Karpas-422 (cell line): Measurements from ENCODE around the gene COPS3. TPM values are rescaled to one million over a fixed set of nuclear protein-coding genes. Genes with fewer than 3 reads are reported as not detected.

ENCODE experiments used
- DNase-seq: peaks from one replicate; pipeline ENCODE4 v3.0.0-alpha.2; 2015
- H2AFZ ChIP-seq: fragments of 200-600 bp; sonication (generic); 2 replicates; pipeline ENCODE4 v1.6.1; 2014; ENCODE audit warnings: antibody characterized with exemption, low read length, mixed read lengths
- H3K27ac ChIP-seq: fragments of 200-600 bp; sonication (generic); 2 replicates; pipeline ENCODE4 v1.5.1; 2014; ENCODE audit warnings: mild to moderate bottlenecking, low read length, moderate library complexity
- H3K27me3 ChIP-seq: fragments of 200-600 bp; sonication (generic); 2 replicates; pipeline ENCODE4 v1.6.1; 2014; ENCODE audit warnings: low read length, mixed read lengths
- H3K36me3 ChIP-seq: fragments of 200-600 bp; sonication (generic); 2 replicates; pipeline ENCODE4 v1.6.1; 2014; ENCODE audit warnings: low read length, mixed read lengths; ENCODE audit not compliant: insufficient read depth
- H3K4me1 ChIP-seq: fragments of 200-600 bp; sonication (generic); 2 replicates; pipeline ENCODE4 v1.6.1; 2014; ENCODE audit warnings: mild to moderate bottlenecking, low read length, mixed read lengths
- H3K4me2 ChIP-seq: fragments of 200-600 bp; sonication (generic); 2 replicates; pipeline ENCODE4 v1.6.1; 2014; ENCODE audit warnings: low read length, low read depth, mild to moderate bottlenecking; ENCODE audit not compliant: poor library complexity, severe bottlenecking
- H3K4me3 ChIP-seq: fragments of 200-600 bp; sonication (generic); 2 replicates; pipeline ENCODE4 v1.5.1; 2014; ENCODE audit warnings: mild to moderate bottlenecking, antibody characterized with exemption, low read length, mixed read lengths
- H3K79me2 ChIP-seq: fragments of 200-600 bp; sonication (generic); 2 replicates; pipeline ENCODE4 v1.6.1; 2014; ENCODE audit warnings: mild to moderate bottlenecking, low read length, mixed read lengths
- H3K9ac ChIP-seq: fragments of 200-600 bp; sonication (generic); 2 replicates; pipeline ENCODE4 v1.6.0; 2014; ENCODE audit warnings: low read length
- H3K9me2 ChIP-seq: fragments of 200-600 bp; sonication (generic), shearing (Covaris generic); replicated peaks from 2 replicates; pipeline ENCODE4 v1.6.0; 2014; ENCODE audit warnings: mild to moderate bottlenecking, low read length, moderate library complexity; ENCODE audit not compliant: insufficient read depth
- H3K9me3 ChIP-seq: fragments of 300-700, 200-600 bp; sonication (generic); 2 replicates; pipeline ENCODE4 v1.6.1; 2014; ENCODE audit warnings: low read length, mixed read lengths
- H4K20me1 ChIP-seq: fragments of 200-600 bp; sonication (generic); 2 replicates; pipeline ENCODE4 v1.6.1; 2014; ENCODE audit warnings: mild to moderate bottlenecking, antibody characterized with exemption, low read length, low read depth; ENCODE audit not compliant: insufficient read depth
- total RNA-seq: library from RNA; depleted of rRNA; stranded (reverse); fragments of >200 nt; shearing (Covaris generic); gene quantifications from 2 replicates; pipeline ENCODE4 v1.2.3, GENCODE V29; 2014; ENCODE audit warnings: low replicate concordance

Gene COPS3
- total RNA-seq, 1 experiment from 2014 or later: 110 TPM

GRCh38 chr17:17226451-17227265 lies 54.4 kb downstream of the COPS3 start:
- Histone ChIP-seq H3K4me2 (no peak overlapping the region), H3K4me3 (no peak overlapping the region), H3K4me1 (no peaks in the 10 kb centered on the region), H3K9me3 (no peaks in the 10 kb centered on the region), H3K9ac (no peak overlapping the region), H3K27ac (no peak overlapping the region), H4K20me1 (no peaks in the 10 kb centered on the region), H3K27me3 (no peaks in the 10 kb centered on the region), H3K9me2 (no peaks in the 10 kb centered on the region), H2AFZ (no peak overlapping the region), H3K79me2 (no peaks in the 10 kb centered on the region), H3K36me3 (0 out of 2 replicates have a peak, but pooled peaks cover 3% of the 10 kb centered on the region)
- DNase-seq: no peak

GRCh38 chr17:17225901-17226300 lies 55.1 kb downstream of the COPS3 start:
- no peaks in the 10 kb centered on the region for H4K20me1 ChIP-seq
- no peaks in the 10 kb centered on the region for H3K4me1 ChIP-seq
- no peak for DNase-seq
- H3K9me2 ChIP-seq: no peaks in the 10 kb centered on the region
- no peak overlapping the region for H3K4me2 ChIP-seq
- H3K27ac ChIP-seq: no peak overlapping the region
- H3K9me3 ChIP-seq: no peaks in the 10 kb centered on the region
- H3K9ac ChIP-seq: no peak overlapping the region
- no peaks in the 10 kb centered on the region for H3K79me2 ChIP-seq
- no peak overlapping the region for H2AFZ ChIP-seq
- H3K36me3 ChIP-seq: 0 out of 2 replicates have a peak, but pooled peaks cover 3% of the 10 kb centered on the region
- no peaks in the 10 kb centered on the region for H3K27me3 ChIP-seq
- no peak overlapping the region for H3K4me3 ChIP-seq

GRCh38 chr17:17224137-17224536 lies 56.9 kb downstream of the COPS3 start:
- H4K20me1 ChIP-seq: no peaks in the 10 kb centered on the region
- H3K9me2 ChIP-seq: no peaks in the 10 kb centered on the region
- H3K4me1 ChIP-seq: no peaks in the 10 kb centered on the region
- H3K79me2 ChIP-seq: no peaks in the 10 kb centered on the region
- H3K4me3 ChIP-seq: no peak overlapping the region
- no peak overlapping the region for H3K4me2 ChIP-seq
- H3K36me3 ChIP-seq: no peaks in the 10 kb centered on the region
- no peak for DNase-seq
- no peaks in the 10 kb centered on the region for H3K9me3 ChIP-seq
- no peaks in the 10 kb centered on the region for H3K27me3 ChIP-seq
- H3K27ac ChIP-seq: no peak overlapping the region
- no peak overlapping the region for H2AFZ ChIP-seq
- no peak overlapping the region for H3K9ac ChIP-seq

GRCh38 chr17:17223736-17224135 lies 57.3 kb downstream of the COPS3 start:
- no peak overlapping the region for H3K9ac ChIP-seq
- H4K20me1 ChIP-seq: no peaks in the 10 kb centered on the region
- no peak for DNase-seq
- H3K79me2 ChIP-seq: no peaks in the 10 kb centered on the region
- no peaks in the 10 kb centered on the region for H3K9me2 ChIP-seq
- H3K4me3 ChIP-seq: no peak overlapping the region
- H3K9me3 ChIP-seq: no peaks in the 10 kb centered on the region
- no peak overlapping the region for H3K4me2 ChIP-seq
- no peaks in the 10 kb centered on the region for H3K36me3 ChIP-seq
- no peak overlapping the region for H2AFZ ChIP-seq
- H3K4me1 ChIP-seq: no peaks in the 10 kb centered on the region
- H3K27me3 ChIP-seq: no peaks in the 10 kb centered on the region
- H3K27ac ChIP-seq: no peak overlapping the region

GRCh38 chr17:17221329-17221728 lies 59.7 kb downstream of the COPS3 start:
- no peak overlapping the region for H2AFZ ChIP-seq
- no peaks in the 10 kb centered on the region for H4K20me1 ChIP-seq
- no peaks in the 10 kb centered on the region for H3K27me3 ChIP-seq
- H3K36me3 ChIP-seq: no peaks in the 10 kb centered on the region
- DNase-seq: no peak
- no peaks in the 10 kb centered on the region for H3K4me1 ChIP-seq
- no peak overlapping the region for H3K27ac ChIP-seq
- H3K4me3 ChIP-seq: no peak overlapping the region
- H3K4me2 ChIP-seq: no peak overlapping the region
- H3K79me2 ChIP-seq: no peaks in the 10 kb centered on the region
- no peaks in the 10 kb centered on the region for H3K9me2 ChIP-seq
- no peaks in the 10 kb centered on the region for H3K9me3 ChIP-seq
- H3K9ac ChIP-seq: no peak overlapping the region

GRCh38 chr17:17220529-17220928 lies 60.5 kb downstream of the COPS3 start:
- no peaks in the 10 kb centered on the region for H3K27me3 ChIP-seq
- no peaks in the 10 kb centered on the region for H3K9me3 ChIP-seq
- no peaks in the 10 kb centered on the region for H3K36me3 ChIP-seq
- no peaks in the 10 kb centered on the region for H4K20me1 ChIP-seq
- H3K4me1 ChIP-seq: no peaks in the 10 kb centered on the region
- H3K9ac ChIP-seq: no peak overlapping the region
- DNase-seq: no peak
- H3K4me2 ChIP-seq: no peak overlapping the region
- no peaks in the 10 kb centered on the region for H3K79me2 ChIP-seq
- H3K4me3 ChIP-seq: no peak overlapping the region
- H3K9me2 ChIP-seq: no peaks in the 10 kb centered on the region
- H3K27ac ChIP-seq: no peak overlapping the region
- H2AFZ ChIP-seq: no peak overlapping the region

GRCh38 chr17:17217995-17218394 lies 63.1 kb downstream of the COPS3 start:
- Histone ChIP-seq H3K27me3 (no peaks in the 10 kb centered on the region), H3K9ac (no peak overlapping the region), H3K79me2 (no peaks in the 10 kb centered on the region), H3K27ac (no peak overlapping the region), H3K4me3 (no peak overlapping the region), H3K36me3 (no peaks in the 10 kb centered on the region), H3K4me1 (no peaks in the 10 kb centered on the region), H3K4me2 (no peak overlapping the region), H2AFZ (no peak overlapping the region), H3K9me2 (no peaks in the 10 kb centered on the region), H3K9me3 (no peaks in the 10 kb centered on the region), H4K20me1 (no peaks in the 10 kb centered on the region)
- no peak for DNase-seq

GRCh38 chr17:17216776-17217175 lies 64.3 kb downstream of the COPS3 start:
- DNase-seq: no peak

More at GRCh38 chr17:17216776-17217175, 64.3 kb downstream of the COPS3 start:
- no peaks in the 10 kb centered on the region for H3K9me2 ChIP-seq
- H3K4me2 ChIP-seq: no peak overlapping the region
- H3K27ac ChIP-seq: no peak overlapping the region
- H3K9me3 ChIP-seq: no peaks in the 10 kb centered on the region
- H3K79me2 ChIP-seq: no peaks in the 10 kb centered on the region
- H3K4me1 ChIP-seq: no peaks in the 10 kb centered on the region
- H3K27me3 ChIP-seq: no peaks in the 10 kb centered on the region
- no peak overlapping the region for H3K4me3 ChIP-seq
- no peak overlapping the region for H2AFZ ChIP-seq
- no peaks in the 10 kb centered on the region for H4K20me1 ChIP-seq
- no peak overlapping the region for H3K9ac ChIP-seq
- H3K36me3 ChIP-seq: no peaks in the 10 kb centered on the region
